BE2C (cell line): ENCODE measurements around the gene SH3PXD2B.

Source experiments
- DNase-seq: peaks from one replicate; pipeline ENCODE4 v3.0.0-alpha.2; 2020
- H3K27me3 ChIP-seq: fragments of 250-450 bp; sonication (Bioruptor Pico); 2 replicates; pipeline ENCODE4 v1.5.1; 2020; ENCODE audit warnings: mild to moderate bottlenecking
- H3K36me3 ChIP-seq: fragments of 250-450 bp; sonication (Bioruptor Pico); 2 replicates; pipeline ENCODE4 v1.5.1; 2020; ENCODE audit warnings: mild to moderate bottlenecking
- H3K4me1 ChIP-seq: fragments of 250-450 bp; sonication (Bioruptor Pico); 2 replicates; pipeline ENCODE4 v1.5.1; 2020
- H3K4me3 ChIP-seq: 2 replicates; pipeline ENCODE4 v1.5.1; 2011; ENCODE audit warnings: low read depth, low read length
- H3K9me3 ChIP-seq: fragments of 250-450 bp; sonication (Bioruptor Pico); 2 replicates; pipeline ENCODE4 v1.5.1; 2020
- TF ChIP-seq, protein P1 (sequence below): IDR thresholded peaks from 2 replicates; pipeline ENCODE4 v1.5.1; 2012; ENCODE audit warnings: mild to moderate bottlenecking, low read depth, low read length

The SH3PXD2B gene

DNA sequence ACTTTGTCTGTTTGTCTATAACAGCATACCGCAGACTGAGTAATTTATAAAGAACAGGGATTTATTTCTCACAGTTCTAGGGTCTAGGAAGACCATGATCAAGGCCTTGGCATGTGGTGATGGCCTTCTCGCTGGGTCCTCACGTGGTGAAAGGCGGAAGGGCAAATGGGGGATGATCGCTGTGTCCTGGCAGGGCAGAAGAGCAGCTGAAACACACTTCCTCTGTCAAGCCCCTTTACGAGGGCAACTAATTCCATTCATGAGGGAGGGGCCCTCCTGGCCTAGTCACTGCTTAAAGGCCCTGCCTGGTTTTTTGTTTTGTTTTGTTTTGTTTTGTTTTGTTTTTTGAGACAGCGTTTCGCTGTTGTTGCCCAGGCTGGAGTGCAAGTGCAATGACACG, 128.9 kb downstream of the SH3PXD2B start:
- H3K4me1 ChIP-seq = no peaks in the 10 kb centered on the region
- TF ChIP-seq, protein P1, sequence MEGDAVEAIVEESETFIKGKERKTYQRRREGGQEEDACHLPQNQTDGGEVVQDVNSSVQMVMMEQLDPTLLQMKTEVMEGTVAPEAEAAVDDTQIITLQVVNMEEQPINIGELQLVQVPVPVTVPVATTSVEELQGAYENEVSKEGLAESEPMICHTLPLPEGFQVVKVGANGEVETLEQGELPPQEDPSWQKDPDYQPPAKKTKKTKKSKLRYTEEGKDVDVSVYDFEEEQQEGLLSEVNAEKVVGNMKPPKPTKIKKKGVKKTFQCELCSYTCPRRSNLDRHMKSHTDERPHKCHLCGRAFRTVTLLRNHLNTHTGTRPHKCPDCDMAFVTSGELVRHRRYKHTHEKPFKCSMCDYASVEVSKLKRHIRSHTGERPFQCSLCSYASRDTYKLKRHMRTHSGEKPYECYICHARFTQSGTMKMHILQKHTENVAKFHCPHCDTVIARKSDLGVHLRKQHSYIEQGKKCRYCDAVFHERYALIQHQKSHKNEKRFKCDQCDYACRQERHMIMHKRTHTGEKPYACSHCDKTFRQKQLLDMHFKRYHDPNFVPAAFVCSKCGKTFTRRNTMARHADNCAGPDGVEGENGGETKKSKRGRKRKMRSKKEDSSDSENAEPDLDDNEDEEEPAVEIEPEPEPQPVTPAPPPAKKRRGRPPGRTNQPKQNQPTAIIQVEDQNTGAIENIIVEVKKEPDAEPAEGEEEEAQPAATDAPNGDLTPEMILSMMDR = no peak
- no peak for DNase-seq
- no peaks in the 10 kb centered on the region for H3K36me3 ChIP-seq
- H3K9me3 ChIP-seq = no peaks in the 10 kb centered on the region
- no peak overlapping the region for H3K4me3 ChIP-seq
- H3K27me3 ChIP-seq = no peaks in the 10 kb centered on the region

DNA sequence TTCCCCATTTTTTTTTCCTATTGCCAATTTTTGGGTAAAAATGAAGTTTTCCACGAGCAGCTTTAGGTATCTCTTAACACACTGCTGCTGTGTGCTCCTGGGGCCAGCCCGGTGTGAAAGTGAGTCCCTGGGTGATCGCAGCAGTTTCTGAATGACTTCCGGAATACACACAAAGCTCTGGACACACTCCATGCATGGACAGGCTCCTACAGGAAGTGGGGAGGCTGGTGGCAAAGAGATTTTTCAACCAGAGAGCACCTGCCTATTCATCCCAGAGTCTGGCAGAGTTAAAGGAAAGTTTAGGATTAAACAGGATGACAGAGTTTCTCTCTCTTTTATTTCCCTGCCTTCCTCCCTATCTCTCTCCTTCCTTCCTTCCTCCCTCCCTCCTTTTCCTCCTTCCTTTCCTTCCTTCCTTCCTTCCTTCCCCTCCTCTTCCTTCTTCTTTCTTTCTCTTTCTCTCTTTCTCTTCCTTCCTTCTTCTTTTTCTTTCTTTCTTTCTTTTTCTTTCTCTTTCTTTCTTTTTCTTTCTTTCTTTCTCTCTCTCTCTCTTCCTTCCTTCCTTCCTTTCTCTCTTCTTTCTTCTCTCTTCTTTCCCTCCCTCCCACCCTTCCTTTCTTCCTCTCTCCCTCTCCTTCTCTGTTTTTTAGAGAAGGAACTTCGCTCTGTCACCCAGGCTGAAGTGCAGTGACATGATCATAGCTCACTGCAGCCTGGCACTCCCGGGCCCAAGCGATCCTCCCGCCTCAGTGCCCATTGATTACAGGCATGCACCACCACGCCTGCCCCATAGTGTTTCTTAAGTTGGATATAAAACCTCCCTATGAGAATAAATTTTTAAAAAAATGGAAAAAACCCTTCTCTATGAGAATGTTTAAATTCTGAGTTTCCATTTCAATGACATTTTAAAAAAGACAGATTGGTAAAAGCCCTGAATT, 132.0 kb downstream of the SH3PXD2B start:
- TF ChIP-seq, protein P1 = no peak
- Histone ChIP-seq H3K4me1 (no peaks in the 10 kb centered on the region), H3K27me3 (no peaks in the 10 kb centered on the region), H3K4me3 (no peak overlapping the region; the same call in 1 of the 2 replicates), H3K36me3 (no peaks in the 10 kb centered on the region), H3K9me3 (no peaks in the 10 kb centered on the region)
- peak; percentile 30 for DNase-seq

DNA sequence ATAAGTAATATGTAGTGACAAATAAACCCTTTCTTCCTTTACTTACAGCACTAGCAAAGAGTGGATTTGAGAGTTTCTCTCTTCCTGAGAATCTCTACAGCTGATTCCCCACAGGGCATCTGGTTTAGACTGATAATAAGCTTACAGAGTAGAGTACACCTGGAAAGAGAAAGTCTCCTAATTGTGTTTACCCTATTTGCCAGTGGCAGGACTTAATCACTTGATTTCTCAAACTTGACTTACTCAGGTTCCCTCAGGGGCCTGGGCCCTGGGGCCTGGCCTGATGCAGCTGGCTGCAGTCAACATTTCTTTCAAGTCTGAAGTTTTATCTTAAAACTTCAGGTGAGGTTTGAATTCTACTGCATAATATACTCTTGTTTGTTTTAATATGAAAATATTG, 132.7 kb downstream of the SH3PXD2B start:
- no peaks in the 10 kb centered on the region for H3K27me3 ChIP-seq
- H3K36me3 ChIP-seq = no peaks in the 10 kb centered on the region
- no peaks in the 10 kb centered on the region for H3K4me1 ChIP-seq
- H3K9me3 ChIP-seq = no peaks in the 10 kb centered on the region
- TF ChIP-seq, protein P1 = no peak
- DNase-seq = no peak
- no peak overlapping the region; the same call in 1 of the 2 replicates for H3K4me3 ChIP-seq

DNA sequence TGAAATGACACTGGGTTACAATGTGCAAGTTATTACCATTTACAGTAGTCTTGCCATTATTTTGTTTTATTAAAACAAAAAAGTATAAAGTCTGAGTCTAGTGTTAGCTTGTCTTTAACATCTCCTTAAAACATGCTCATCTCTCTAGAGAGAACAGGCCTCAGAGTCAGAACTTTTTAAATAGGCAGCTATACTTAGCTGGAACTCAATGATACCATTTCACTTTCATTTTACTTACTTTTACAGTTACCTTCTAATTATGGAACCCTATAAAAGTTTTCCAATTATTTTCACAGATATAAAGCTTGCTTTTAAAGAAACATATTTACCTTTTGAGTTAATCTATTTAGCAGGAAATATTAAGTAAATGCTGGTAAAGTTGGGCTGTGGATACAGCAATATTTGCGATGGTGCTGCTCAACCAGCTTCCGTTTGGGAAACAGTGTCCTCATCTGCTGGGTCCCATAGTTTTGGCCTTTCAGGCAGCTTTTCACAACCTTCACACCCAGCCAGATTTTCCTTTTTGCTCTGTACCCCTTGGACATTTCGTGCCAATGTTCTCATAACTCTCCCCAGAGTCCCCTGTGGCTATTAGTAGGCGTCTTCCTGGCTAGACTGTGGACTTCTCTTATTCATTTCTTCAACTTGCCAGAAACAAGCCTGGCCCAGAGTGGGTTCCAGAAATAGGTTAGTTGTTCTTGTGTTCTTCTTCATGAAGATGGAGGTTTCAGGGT, 134.4 kb downstream of the SH3PXD2B start:
- Histone ChIP-seq H3K27me3 (no peaks in the 10 kb centered on the region), H3K4me1 (no peaks in the 10 kb centered on the region; the same call in 1 of the 2 replicates), H3K9me3 (no peaks in the 10 kb centered on the region), H3K36me3 (no peaks in the 10 kb centered on the region), H3K4me3 (no peak overlapping the region)
- no peak for DNase-seq
- TF ChIP-seq, protein P1 = no peak

GRCh38 chr5:172315587-172316493, 138.5 kb downstream of the SH3PXD2B start:
- Histone ChIP-seq H3K4me3 (no peak overlapping the region), H3K27me3 (no peaks in the 10 kb centered on the region), H3K36me3 (no peaks in the 10 kb centered on the region), H3K4me1 (no peaks in the 10 kb centered on the region; the same call in 1 of the 2 replicates), H3K9me3 (no peaks in the 10 kb centered on the region)
- no peak for DNase-seq
- TF ChIP-seq, protein P1 = no peak
